DMS79 (cell line): ENCODE data around the gene ITGB5.
"Not testable (repeated sequence)": the region's sequence is repeated elsewhere in the genome, so short reads cannot be mapped to it uniquely, and the experiment has no call there.

Experiments used
- DNase-seq: peaks from one replicate; lab custom pipeline; 2025; lab: John Stamatoyannopoulos, UW

The ITGB5 gene

GRCh38 chr3:124834723-124835718 lies 52.1 kb downstream of the ITGB5 start:
- peak; percentile 86 for DNase-seq

- DNase-seq: no peak
Measured at GRCh38 chr3:124833710-124834332, 53.3 kb downstream of the ITGB5 start.

GRCh38 chr3:124832782-124833709 lies 54.1 kb downstream of the ITGB5 start:
- no peak for DNase-seq

- DNase-seq: no peak
Measured at GRCh38 chr3:124831628-124832199, 55.5 kb downstream of the ITGB5 start.

GRCh38 chr3:124829819-124830554 lies 57.2 kb downstream of the ITGB5 start:
- no peak for DNase-seq

- DNase-seq: no peak
Measured at GRCh38 chr3:124829178-124829818, 57.9 kb downstream of the ITGB5 start.

- DNase-seq: not testable (repeated sequence)
Measured at GRCh38 chr3:124827476-124828206, 59.5 kb downstream of the ITGB5 start.

GRCh38 chr3:124826703-124827102 lies 60.5 kb downstream of the ITGB5 start:
- peak; percentile 35 for DNase-seq

- DNase-seq: no peak
Measured at GRCh38 chr3:124824286-124824915, 62.8 kb downstream of the ITGB5 start.

- DNase-seq: no peak
Measured at GRCh38 chr3:124823648-124824047, 63.5 kb downstream of the ITGB5 start.

GRCh38 chr3:124823206-124823605 lies 64.0 kb downstream of the ITGB5 start:
- no peak for DNase-seq

GRCh38 chr3:124821356-124821755 lies 65.8 kb downstream of the ITGB5 start:
- no peak for DNase-seq

- DNase-seq: no peak
Measured at GRCh38 chr3:124818398-124819091, 68.6 kb downstream of the ITGB5 start.

- DNase-seq: no peak
Measured at GRCh38 chr3:124817079-124817478, 70.1 kb downstream of the ITGB5 start.

GRCh38 chr3:124816206-124816605 lies 71.0 kb downstream of the ITGB5 start:
- DNase-seq: no peak

GRCh38 chr3:124815781-124816180 lies 71.4 kb downstream of the ITGB5 start:
- DNase-seq: no peak

- DNase-seq: no peak
Measured at GRCh38 chr3:124814620-124815421, 72.3 kb downstream of the ITGB5 start.

GRCh38 chr3:124813541-124813940 lies 73.6 kb downstream of the ITGB5 start:
- DNase-seq: no peak
